GM19468 (cell line): ENCODE results near the gene MAMDC4.
"Not testable (repeated sequence)": the region's sequence is repeated elsewhere in the genome, so short reads cannot be mapped to it uniquely, and the experiment has no call there.

Experiments
- ATAC-seq: cut with Tn5 transposase; IDR thresholded peaks from one replicate; pipeline ENCODE4 v1.9.1; 2021; ENCODE audit warnings: mild to moderate bottlenecking, moderate library complexity, moderate number of reproducible peaks; ENCODE audit not compliant: unreplicated experiment; ENCODE audit errors: extremely low read depth

Gene MAMDC4

DNA sequence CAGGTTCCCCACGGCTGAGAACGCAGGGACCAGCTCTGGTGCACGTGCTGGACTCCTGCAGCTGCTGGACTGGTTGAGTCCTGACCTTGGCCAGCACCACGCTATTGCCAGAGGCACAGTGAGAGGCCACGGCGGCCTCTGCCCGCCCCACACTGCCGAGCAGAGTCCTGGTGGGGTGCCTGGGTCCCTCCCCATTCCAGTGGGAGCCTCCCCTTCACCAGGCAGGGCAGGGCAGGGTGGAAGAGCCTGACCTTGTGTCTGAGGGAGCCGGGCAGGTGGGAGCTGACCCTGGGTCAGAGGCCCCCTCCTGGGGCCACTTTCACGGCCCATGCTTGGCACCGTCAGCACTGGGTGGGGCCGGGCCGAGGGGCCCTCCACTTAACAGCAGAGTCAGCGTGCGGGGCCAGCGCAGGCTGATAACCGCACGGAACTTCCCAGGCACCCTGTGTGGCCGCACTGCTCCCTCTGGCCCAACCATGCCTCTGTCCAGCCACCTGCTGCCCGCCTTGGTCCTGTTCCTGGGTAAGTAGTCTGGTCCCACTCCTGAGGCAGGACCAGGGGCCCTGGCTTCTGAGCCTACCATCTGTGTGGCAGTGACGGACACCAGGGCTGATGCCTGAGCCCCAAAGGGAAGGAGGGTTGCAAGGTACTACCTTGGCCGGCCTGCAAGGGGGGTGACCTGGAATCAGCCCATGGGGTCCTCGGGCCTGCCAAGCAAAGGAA is at the start of gene MAMDC4:
MAMDC4 (plus strand) TSS at position 406 of the 723 bp plus-strand sequence; CDS start at position 477, 71 bp downstream.
- no peak for ATAC-seq

DNA sequence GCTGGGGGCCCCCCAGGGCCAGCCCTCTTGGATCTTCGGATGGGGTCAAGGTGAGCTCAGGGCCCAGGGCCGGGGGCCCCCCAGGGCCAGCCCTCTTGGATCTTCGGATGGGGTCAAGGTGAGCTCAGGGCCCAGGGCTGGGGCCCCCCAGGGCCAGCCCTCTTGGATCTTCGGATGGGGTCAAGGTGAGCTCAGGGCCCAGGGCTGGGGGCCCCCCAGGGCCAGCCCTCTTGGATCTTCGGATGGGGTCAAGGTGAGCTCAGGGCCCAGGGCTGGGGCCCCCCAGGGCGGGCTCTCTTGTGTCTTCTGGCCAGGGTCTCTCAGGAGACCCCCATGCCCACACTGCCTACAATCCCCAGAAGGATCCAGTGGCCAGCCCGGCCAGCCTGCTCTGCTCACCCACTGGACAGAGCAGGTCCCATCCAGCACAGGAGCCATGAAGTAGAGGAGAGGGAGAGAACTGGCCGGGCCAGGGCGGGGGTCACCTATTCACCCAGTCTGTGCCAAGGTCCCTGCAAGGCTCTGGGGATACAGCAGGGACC is 49.1 kb upstream of the MAMDC4 start:
- ATAC-seq = not testable (repeated sequence)

DNA sequence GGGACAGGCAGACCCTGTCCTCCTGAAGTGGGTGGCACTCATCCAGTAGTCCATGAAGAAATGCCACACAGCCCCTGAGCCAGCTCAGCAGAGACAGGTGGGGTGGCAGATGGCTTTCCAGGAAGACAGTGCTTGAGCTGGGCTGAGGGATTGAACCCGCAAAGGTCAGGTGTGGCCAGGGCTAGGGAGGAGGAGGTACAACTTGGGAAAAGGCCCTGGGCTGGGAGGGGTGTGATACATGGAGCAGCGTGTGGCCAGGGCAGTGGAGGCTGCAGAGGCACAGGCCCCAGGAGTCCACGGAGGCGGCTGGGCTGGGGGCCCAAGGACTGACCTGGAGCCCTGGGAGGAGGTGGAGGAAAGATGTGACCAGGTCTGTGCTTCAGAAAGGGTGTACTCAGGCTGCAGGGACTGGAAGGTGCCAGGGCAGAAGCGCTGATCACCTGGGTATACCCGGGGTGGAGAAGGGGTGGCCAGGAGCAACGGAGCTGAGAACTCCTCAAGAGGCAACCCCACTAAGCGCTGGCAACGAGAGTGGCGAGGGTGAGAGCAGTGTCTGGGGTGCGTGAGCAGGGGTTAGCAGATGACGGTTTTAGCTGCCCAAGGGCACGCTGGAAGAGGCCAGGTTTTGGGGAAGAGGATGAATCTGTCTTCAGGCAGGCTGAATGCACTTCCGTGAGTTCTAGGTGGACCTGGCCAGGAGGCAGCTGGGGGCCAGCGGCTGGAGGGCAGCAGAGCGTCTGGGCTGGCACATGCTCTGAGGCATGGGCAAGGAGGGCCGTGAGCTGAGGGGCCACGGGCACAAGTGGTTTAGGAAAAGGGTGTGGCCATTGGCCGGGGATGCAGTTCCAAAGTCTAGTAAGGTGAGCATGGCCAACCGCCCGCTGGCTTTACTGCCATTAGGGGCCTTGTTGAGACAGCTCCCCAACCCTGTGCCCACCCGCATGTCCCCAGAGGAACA is 48.3 kb upstream of the MAMDC4 start:
- ATAC-seq = no peak

GRCh38 chr9:136804509-136805206 is 47.5 kb upstream of the MAMDC4 start:
- ATAC-seq = no peak

- no peak for ATAC-seq
Observed at GRCh38 chr9:136805207-136805740, 46.9 kb upstream of the MAMDC4 start.

- ATAC-seq = no peak
Observed at GRCh38 chr9:136806067-136806466, 46.1 kb upstream of the MAMDC4 start.

GRCh38 chr9:136806631-136807201 is 45.4 kb upstream of the MAMDC4 start:
- no peak for ATAC-seq

DNA sequence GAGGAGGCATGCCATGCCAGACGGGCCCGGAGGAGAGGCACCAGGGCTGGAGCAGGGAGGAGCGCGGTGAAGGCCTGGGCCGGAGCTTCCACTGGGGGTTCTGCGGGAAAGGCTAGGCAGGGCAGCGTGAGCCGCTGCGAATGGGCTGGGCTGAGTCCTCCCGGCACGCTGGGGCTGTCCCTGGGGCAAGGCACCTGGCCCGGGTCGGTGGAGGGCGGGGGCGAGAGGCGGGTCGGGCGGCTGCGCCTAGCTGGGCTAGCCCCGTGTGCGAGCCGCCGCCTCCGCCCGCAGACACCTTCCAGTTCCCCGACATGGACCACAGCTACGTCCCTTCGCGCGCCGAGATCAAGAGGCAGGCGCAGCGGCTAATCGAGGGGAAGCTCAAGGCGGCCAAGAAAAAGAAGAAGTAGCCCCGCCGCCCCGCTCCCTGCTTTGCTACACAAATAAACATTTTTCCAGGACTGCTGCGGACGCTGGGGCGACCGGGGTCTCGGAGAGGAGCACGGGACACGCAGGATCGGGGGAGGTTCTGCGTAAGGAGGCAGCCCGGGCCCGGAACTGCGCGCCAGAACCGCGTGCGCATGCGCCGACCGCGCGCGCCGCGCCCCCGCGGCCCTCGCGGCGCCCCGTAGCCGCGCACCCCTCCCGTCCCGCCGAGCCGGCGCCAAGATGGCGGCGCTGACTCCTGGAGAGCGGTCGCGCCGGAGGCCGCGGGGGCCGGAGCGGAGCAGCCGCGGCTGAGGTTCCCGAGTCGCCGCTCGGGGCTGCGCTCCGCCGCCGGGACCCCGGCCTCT is 44.7 kb upstream of the MAMDC4 start, which contains the start of gene RABL6:
RABL6 (plus strand) TSS at position 668 of the 794 bp plus-strand sequence. CDS start 249 bp downstream, outside the sequence.
- peak; percentile 41 for ATAC-seq

- ATAC-seq = no peak
Observed at GRCh38 chr9:136808075-136808805, 43.9 kb upstream of the MAMDC4 start.

DNA sequence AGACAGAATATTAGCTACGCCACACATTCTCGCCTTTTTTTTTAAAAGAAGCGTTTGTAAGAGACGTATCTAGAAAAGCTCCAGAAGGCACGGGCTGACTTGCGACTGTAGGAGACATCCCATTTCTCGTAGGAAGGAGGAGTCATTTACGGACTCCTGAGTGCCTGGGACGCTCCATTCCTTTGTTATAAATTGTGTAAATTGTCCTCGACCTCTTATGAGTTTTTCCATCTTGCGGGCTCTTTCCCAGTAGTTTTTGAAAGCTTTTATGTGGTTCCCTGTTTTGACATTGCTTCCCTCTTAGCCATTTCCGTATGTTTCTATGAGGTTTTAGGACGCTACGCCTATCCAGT is 43.4 kb upstream of the MAMDC4 start:
- ATAC-seq = no peak

DNA sequence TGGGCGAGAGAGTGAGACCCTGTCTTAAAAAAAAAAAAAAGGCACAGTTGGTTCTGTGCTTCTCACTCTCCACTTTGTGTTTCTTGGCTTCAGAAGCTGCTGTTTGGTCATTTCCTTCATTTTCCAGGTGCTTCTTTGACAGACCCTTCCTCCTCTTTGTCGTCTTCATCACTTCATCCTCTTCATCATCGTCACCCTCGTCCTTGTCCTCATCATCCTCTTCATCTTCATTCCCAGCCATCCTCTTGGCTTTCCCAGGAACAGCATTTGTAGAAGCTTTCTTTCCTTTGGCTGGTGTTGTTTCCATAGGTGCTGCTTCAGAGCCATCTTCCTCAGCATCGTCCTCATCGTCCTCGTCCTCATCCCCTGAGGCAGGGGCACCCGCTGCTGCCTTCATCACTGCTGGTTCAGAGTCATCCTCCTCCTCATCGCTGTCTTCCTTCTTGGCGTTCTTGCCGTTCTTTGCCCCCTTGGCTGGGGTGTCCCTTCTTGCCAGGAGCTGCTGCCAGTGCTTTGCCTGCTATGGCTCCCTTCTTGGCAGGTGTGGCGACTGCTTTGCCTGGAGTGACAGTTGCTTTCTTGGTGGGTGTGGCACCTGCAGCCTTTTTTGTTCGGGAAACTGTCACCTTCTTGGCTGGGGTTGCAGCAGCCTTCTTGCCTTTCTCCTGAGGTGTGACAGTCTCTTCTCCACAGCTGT is 37.3 kb upstream of the MAMDC4 start:
- no peak for ATAC-seq

- no peak for ATAC-seq
Observed at GRCh38 chr9:136815422-136815782, 36.7 kb upstream of the MAMDC4 start.

DNA sequence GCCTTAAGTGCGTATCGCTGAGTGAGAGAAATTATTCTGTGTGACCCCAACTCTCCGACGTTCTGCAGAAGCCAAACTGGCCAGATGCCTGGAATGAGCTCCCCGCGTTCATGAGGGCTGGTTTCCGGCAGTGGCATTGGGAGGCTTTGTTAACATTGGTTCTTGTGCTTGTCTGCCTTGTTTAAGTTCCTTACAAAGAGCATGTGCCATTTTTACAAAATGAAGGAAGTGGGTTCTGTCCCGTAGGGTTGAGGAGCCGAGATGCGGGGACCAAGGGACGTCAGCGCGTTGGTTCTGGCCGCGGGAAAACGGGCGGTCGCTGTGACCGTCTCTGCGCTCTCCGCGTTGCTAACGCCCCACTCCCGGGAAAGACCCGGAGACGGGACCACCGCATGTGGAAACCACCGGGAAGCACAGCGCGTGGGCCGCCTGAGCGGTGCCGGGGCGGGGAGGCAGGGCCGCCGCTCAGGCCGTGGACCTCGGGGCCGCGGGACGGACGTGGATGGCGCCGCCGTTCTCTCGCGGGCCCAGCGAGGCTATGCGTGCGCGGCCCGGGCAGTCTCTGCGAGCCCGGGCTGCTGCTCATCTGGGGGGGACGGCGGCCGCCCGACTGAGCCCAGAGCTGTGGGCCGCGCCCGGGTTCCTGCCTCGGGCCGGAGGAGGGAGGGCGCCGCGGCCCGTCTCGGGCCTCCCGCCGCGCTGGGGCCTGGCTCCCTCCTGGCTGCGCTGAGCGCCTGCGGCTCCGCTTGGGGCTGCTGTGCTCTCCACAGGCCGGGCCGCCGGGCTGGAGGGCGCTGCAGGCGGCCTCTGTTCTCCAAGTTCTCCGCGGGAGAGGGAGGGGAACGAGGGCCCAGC is 30.9 kb upstream of the MAMDC4 start:
- no peak for ATAC-seq

- ATAC-seq = no peak
Observed at GRCh38 chr9:136821826-136822544, 30.2 kb upstream of the MAMDC4 start.

DNA sequence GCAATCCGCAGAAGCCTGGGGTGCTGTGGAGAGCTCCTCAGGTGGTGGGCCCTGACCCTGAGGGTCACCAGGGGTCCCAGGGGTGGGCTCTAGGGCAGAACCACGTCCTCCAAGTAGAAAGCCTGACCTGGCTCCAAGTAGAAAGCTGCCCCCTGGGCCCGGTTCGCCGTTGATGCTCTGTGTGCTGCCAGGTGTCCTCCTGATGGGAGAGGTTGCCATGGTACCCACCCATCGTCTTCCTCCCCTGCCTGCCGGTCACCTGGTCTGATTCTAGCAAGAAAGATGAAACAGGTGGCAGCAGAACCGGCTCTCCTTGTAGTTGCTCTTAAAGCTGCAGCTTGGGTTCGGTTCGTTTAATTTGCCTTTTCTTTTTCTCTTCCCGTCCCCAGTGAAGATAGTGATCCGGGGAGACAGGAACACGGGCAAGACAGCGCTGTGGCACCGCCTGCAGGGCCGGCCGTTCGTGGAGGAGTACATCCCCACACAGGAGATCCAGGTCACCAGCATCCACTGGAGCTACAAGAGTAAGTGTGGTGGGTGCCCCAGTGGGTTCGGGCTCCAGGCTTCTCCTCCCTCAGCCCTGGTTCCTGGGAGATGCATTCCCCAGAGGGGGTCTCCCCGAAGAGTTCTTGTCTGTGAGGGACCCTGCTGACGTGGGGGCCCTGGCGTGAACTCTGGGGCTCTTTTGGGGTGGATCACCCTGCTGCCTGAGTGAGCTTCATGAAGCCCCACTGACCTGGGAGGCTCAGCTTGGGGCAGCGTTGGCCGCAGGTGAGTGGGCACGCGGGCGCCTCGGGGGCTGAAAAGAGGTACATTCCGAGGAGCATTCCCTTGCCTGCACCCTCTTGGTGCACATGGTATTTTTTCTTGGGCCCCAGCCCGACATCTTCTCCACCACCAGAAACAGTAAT is 28.8 kb upstream of the MAMDC4 start:
- ATAC-seq = no peak
